Measurements from ENCODE around the gene ACADVL.

ACADVL gene

DNA sequence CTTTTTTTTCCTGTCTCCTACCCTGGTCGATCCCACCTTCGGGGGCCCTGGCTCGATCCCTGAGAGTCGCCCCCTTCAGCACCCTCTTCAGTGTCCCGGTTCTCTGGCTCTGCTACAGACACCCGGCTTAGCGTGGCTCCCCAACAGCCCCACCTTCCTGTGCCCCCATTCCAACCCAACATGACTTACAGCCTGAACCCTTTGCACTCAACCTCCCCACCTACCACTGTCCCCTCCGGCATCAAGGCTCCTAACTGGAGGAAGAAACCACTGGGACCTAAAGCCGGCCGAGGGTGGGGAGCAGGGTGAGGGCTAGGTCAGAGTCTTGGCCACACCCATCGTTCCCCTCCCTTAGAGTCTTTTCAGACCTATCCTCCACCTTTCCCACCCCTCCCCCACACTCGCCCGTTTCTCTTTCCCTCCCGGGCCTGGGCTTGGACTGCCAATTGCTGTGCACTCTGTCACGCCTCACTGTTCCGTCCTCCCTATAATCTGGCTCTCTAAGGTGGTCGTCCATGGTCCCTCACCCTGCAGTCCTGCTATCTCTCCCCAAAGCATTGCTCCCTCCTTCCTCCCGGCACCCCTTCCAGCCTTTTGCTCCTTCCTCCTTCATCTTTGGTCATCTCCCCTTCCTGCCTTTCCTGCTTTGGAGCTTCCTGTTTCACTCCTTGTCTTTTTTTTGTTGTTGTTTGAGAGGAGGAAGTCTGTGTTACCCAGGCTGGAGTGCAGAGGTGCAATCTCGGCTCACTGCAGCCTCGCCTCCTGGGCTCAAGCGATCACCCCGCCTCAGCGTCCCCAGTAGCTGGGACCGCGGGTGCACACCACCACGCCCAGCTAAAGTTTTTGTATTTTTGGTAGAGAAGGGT is 43.4 kb downstream of the ACADVL start:
- no peak for TF ChIP-seq CTCF (IDR thresholded peaks at IDR 0.05)

GRCh38 chr17:7263801-7264078 is 44.0 kb downstream of the ACADVL start:
- no peak for TF ChIP-seq CTCF (IDR thresholded peaks at IDR 0.05)

- TF ChIP-seq CTCF (IDR thresholded peaks at IDR 0.05): no peak
Observed at GRCh38 chr17:7266784-7267183, 47.0 kb downstream of the ACADVL start.
